ENCODE data around the gene POLR1C.
"Not testable (repeated sequence)": the region's sequence is repeated elsewhere in the genome, so short reads cannot be mapped to it uniquely, and the experiment has no call there.

POLR1C gene

DNA sequence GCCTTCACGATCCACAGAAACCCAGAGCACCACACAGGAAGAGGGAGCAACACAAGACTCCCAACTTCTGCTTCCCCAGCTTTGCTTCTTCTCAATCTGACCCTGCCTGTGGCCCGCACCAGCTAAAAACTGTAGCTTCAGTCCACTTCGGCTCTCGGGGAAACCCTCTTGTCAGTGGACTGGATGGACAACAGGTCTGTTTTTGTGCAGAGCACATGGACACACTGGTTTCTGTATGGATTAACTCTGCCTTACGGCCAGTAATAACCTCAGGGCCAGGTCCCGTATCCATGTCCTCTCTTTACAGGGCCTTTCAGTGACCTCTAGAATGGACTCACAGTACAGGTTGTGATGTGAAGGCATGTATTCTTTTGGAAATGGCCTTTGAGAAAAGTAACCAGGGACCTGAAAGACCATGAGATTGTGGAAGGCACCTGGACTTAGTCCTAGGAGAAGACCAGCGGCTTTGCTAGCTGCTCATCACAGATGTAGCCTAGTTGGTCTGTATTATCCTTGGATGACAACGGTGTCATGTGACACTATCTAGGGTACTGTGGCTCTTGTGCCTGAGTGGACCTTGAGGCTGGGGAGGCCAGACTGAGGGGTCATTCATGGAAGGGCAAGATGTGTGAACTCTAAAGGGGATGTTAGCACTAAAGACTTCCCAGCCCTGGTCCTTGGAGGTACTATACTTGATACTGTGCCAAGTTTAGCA, 5.8 kb downstream of the POLR1C start:
- H3K4me3 ChIP-seq = no peak overlapping the region
- H3K4me2 ChIP-seq = no peak overlapping the region
- H3K9me3 ChIP-seq (replicated peaks in 1 of 11) = no peaks in the 10 kb centered on the region
- H3K9ac ChIP-seq = no peak overlapping the region
- H3K4me1 ChIP-seq = peaks cover 12 to 29% (median 15%) of the 10 kb centered on the region in 10 experiments
- H4K20me1 ChIP-seq = peaks cover 0 to 100% (median 68%) of the 10 kb centered on the region in 11 experiments; a peak in 17 of 22 replicates
- H3K27ac ChIP-seq = no peak overlapping the region
- H3K36me3 ChIP-seq = peaks cover 86 to 96% (median 91%) of the 10 kb centered on the region in 11 experiments
- H3K27me3 ChIP-seq = no peaks in the 10 kb centered on the region
- TF ChIP-seq Cebpa-rat (IDR thresholded peaks at IDR 0.05) = no peak

DNA sequence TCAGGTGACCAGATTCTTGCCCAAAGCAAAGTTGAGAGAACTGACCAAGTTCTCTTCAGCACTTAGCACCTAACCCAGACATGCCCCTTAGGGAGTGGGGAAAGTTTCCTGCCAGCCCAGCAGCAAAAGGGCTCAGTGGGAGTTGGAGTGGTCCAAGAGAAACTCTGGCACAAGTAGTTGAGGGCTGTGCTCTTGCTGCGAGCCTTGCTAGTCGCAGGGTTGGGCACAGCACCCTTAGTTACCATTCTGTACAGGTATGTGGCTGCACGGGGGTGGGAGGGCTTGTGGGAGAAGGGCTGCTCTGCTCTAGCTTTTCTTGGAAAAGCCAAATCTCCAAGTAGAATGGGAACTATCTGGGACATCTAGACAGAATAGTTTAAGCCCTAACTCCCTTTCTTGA, 6.4 kb downstream of the POLR1C start:
- TF ChIP-seq Cebpa-rat (IDR thresholded peaks at IDR 0.05) = no peak
- H3K4me1 ChIP-seq = peaks cover 6 to 24% (median 9%) of the 10 kb centered on the region in 10 experiments
- H4K20me1 ChIP-seq = peaks cover 0 to 100% (median 65%) of the 10 kb centered on the region in 11 experiments; a peak in 17 of 22 replicates
- H3K27me3 ChIP-seq = no peaks in the 10 kb centered on the region
- H3K36me3 ChIP-seq = peaks cover 92 to 100% (median 97%) of the 10 kb centered on the region in 11 experiments
- no peak overlapping the region for H3K4me3 ChIP-seq
- no peaks in the 10 kb centered on the region for H3K9me3 ChIP-seq (replicated peaks in 1 of 11)
- H3K4me2 ChIP-seq = no peak overlapping the region
- no peak overlapping the region for H3K9ac ChIP-seq
- H3K27ac ChIP-seq = no peak overlapping the region

DNA sequence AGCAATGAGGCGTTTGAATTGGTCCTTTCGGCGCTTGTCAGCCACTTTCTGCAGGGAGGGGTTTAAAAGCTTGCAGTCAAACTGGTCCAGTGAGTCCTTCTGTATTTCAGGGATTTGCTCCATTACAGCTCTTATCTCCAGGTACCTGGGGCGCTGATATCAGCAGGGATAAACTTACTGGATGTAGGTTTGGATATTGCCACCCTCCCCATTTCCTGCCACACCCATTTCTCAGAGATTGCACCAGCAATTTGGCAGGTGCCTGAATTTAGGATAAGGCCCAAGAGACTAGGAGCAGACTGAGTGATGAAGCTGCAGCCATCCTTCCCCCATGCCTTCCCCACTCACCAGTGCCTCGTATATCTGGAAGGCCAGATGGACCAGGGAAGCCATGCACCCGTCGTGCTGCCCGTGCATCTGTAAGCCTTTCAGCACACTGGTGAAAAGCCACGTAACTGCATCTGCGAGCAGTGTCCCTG, 7.6 kb downstream of the POLR1C start:
- Histone ChIP-seq H3K4me3 (no peak overlapping the region), H3K4me1 (peaks cover 0 to 12% (median 0%) of the 10 kb centered on the region in 10 experiments; a peak in 2 of 20 replicates), H3K27me3 (no peaks in the 10 kb centered on the region), H3K4me2 (no peak overlapping the region), H3K9me3 (replicated peaks in 1 of 11) (no peaks in the 10 kb centered on the region), H4K20me1 (peaks cover 0 to 90% (median 61%) of the 10 kb centered on the region in 11 experiments; a peak in 16 of 22 replicates), H3K27ac (no peak overlapping the region), H3K36me3 (peaks cover 100% of the 10 kb centered on the region in 11 experiments), H3K9ac (no peak overlapping the region)
- TF ChIP-seq Cebpa-rat (IDR thresholded peaks at IDR 0.05) = no peak

DNA sequence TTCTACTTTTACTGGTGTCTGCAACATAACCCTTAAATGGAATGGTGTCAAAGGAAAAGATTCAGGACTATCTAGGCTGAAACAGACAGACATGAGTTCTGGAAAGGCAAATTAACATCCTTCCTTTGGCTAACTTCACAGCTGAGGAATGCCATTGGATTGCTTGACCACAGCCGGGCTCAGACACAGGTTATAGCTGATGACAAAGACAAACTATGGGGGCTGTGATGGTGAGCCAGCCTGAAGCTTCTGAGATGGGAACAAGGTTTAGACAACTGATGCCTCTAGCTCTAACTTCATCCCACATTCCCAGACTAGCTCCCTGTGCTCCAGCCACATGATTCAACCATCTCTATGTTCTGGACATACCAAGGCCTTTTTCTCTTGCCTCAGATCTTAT, 15.3 kb downstream of the POLR1C start:
- no peak for TF ChIP-seq Cebpa-rat (IDR thresholded peaks at IDR 0.05)
- Histone ChIP-seq H3K27me3 (no peaks in the 10 kb centered on the region), H3K9me3 (replicated peaks in 1 of 11) (no peaks in the 10 kb centered on the region), H3K36me3 (peaks cover 90 to 100% (median 100%) of the 10 kb centered on the region in 11 experiments), H3K4me1 (no peaks in the 10 kb centered on the region), H3K4me2 (no peak overlapping the region), H3K4me3 (no peak overlapping the region), H3K9ac (no peak overlapping the region), H4K20me1 (peaks cover 0 to 30% (median 8%) of the 10 kb centered on the region in 11 experiments; a peak in 7 of 22 replicates), H3K27ac (no peak overlapping the region)

DNA sequence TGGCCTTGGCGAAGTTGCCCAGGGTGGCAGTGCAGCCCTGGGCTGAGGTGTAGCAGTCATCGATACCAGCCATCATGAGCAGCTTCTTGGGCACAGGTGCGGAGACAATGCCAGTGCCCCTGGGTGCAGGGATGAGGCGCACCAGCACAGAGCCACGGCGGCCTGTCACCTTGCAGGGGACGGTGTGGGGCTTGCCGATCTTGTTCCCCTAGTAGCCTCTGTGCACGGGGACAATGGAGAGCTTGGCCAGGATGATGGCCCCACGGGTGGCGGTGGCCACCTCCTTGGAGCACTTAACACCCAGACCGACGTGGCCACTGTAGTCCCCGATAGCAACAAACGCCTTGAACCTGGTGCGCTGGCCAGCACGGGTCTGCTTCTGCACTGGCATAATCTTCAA, 22.1 kb downstream of the POLR1C start:
- not testable (repeated sequence) for H3K4me1 ChIP-seq; H3K9me3 ChIP-seq (replicated peaks in 1 of 11); H3K27me3 ChIP-seq; H3K9ac ChIP-seq; H3K4me3 ChIP-seq; H3K27ac ChIP-seq; H3K4me2 ChIP-seq
- Histone ChIP-seq H3K36me3 (peaks cover 84 to 100% (median 98%) of the 10 kb centered on the region in 11 experiments), H4K20me1 (peaks cover 0 to 33% (median 0%) of the 10 kb centered on the region in 11 experiments; a peak in 6 of 22 replicates)

DNA sequence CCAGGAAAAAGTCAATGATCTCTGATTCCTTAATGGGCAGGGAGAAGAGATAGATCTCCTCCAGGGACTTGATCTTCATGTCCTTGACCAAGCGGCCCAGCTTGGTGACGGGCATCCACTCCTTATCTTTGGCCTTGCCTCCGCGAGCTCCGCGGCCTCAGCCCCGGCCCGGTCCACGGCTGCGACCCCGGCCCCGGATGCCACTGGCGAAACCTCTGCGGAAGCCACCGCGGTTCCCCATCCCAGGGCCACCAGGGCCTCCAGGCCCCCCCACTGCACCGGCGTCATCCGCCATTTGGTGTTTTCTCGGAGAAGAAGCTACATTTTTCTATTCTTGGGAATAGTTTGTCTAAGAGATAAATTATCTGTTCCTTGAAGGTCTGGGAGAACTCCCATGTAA, 22.5 kb downstream of the POLR1C start:
- peaks cover 0 to 33% (median 0%) of the 10 kb centered on the region in 11 experiments; a peak in 6 of 22 replicates for H4K20me1 ChIP-seq
- not testable (repeated sequence) for H3K4me1 ChIP-seq; H3K27ac ChIP-seq; H3K27me3 ChIP-seq; H3K9me3 ChIP-seq (replicated peaks in 1 of 11); H3K9ac ChIP-seq; H3K4me2 ChIP-seq; H3K4me3 ChIP-seq
- peaks cover 84 to 100% (median 98%) of the 10 kb centered on the region in 11 experiments for H3K36me3 ChIP-seq

DNA sequence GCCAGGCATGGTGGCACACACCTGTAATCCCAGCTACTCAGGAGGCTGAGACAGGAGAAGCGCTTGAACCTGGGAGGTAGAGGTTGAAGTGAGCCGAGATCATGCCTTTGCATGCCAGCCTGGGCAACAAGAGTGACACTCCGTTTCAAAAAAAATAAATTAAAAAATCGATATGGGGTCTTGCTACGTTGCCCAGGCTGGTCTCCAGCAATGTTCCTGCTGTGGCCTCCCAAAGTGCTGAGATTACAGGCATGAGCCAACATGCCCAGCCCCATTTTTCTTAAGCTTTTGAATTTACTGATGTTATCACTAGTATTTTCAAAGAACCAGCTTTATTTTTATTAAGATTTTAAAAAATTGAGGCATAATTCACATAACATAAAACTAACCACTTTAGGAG, 23.6 kb downstream of the POLR1C start:
- H3K27me3 ChIP-seq = no peaks in the 10 kb centered on the region
- H3K9me3 ChIP-seq (replicated peaks in 1 of 11) = no peaks in the 10 kb centered on the region
- peaks cover 91 to 100% (median 99%) of the 10 kb centered on the region in 11 experiments for H3K36me3 ChIP-seq
- H3K4me2 ChIP-seq = no peak overlapping the region
- H3K4me1 ChIP-seq = no peaks in the 10 kb centered on the region
- H3K27ac ChIP-seq = no peak overlapping the region
- TF ChIP-seq Cebpa-rat (IDR thresholded peaks at IDR 0.05) = no peak
- no peak overlapping the region for H3K4me3 ChIP-seq
- H3K9ac ChIP-seq = no peak overlapping the region
- H4K20me1 ChIP-seq = peaks cover 0 to 33% (median 0%) of the 10 kb centered on the region in 11 experiments; a peak in 6 of 22 replicates

DNA sequence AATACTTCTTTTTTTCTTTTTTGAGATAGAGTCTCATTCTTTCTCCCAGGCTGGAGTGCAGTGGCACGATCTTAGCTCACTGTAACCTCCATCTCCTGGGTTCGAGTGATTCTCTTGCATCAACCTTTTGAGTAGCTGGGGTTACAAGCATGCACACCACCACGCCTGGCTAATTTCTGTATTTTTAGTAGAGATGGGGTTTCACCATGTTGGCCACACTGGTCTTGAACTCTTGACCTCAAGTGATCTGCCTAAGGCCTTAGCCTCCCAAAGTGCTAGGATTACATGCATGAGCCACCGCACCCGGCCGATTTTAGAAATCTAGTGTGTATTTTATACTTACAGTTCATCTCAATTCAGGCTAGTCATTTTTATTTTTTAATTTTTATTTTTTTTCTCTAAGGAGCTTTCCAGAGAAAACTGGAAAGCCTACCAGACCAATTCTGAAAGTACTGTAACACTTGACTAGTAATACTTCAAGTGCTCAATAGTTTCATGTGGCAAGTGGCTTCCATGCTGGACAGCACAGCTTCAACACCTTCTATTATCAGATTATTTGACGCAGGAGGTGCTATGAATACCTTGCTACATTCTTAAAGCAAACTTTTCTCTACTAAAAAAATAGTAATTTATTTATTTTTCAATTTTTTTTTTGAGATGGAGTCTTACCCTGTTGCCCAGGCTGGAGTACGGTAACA, 25.0 kb downstream of the POLR1C start:
- Histone ChIP-seq H3K9me3 (replicated peaks in 1 of 11) (no peaks in the 10 kb centered on the region), H4K20me1 (peaks cover 0 to 33% (median 3%) of the 10 kb centered on the region in 11 experiments; a peak in 8 of 22 replicates), H3K9ac (no peak overlapping the region), H3K36me3 (peaks cover 92 to 100% (median 99%) of the 10 kb centered on the region in 11 experiments), H3K4me3 (no peak overlapping the region), H3K4me1 (no peaks in the 10 kb centered on the region), H3K27me3 (no peaks in the 10 kb centered on the region), H3K27ac (no peak overlapping the region), H3K4me2 (no peak overlapping the region)
- TF ChIP-seq Cebpa-rat (IDR thresholded peaks at IDR 0.05) = no peak

DNA sequence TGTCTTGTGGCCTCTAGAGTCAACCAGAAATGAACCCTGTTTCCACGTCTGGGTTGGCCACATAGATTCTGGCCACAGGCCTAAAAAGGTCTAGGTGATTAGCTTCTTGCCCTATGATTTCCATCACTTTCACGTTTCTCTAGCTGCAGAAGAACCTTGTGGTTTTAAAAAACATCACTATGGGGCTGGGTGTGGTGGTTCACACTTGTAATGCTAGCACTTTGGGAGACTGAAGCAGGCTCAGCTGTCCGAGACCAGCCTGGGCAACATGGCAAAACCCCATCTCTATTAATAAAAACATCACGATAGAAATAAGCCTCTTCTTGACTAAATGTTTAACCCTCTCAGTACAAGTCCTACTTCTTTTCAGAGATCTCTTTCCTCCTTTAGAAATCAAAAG, 27.6 kb downstream of the POLR1C start:
- TF ChIP-seq Cebpa-rat (IDR thresholded peaks at IDR 0.05) = no peak
- Histone ChIP-seq H3K9ac (no peak overlapping the region), H3K36me3 (peaks cover 99 to 100% (median 100%) of the 10 kb centered on the region in 11 experiments), H3K9me3 (replicated peaks in 1 of 11) (no peaks in the 10 kb centered on the region), H3K27me3 (no peaks in the 10 kb centered on the region), H3K27ac (no peak overlapping the region), H4K20me1 (peaks cover 0 to 33% (median 3%) of the 10 kb centered on the region in 11 experiments; a peak in 7 of 22 replicates), H3K4me3 (no peak overlapping the region), H3K4me1 (peaks cover 0 to 13% (median 0%) of the 10 kb centered on the region in 10 experiments; a peak in 2 of 20 replicates), H3K4me2 (no peak overlapping the region)

Data from BLaER1 treated with 17β-estradiol and CSF1 and Interleukin-3, amounts not matched to agents 10 nM and 100 nM (cell line).